RWPE1 (cell line): ENCODE data around the gene ITGA6.

Experiments
- CTCF ChIA-PET: fragments of 350-600 bp; sonication (Branson Sonifier 250); formaldehyde crosslinking; extraction: SDS; loops from one replicate; lab custom pipeline; 2021; lab: Yijun Ruan, JAX
- POLR2A ChIA-PET: fragments of 400-600 bp; formaldehyde crosslinking; extraction: SDS; loops from one replicate; lab custom pipeline; 2020; ENCODE audit warnings: antibody characterized with exemption; ENCODE audit not compliant: low non-redundant PET; lab: Yijun Ruan, JAX
- DNase-seq: peaks from one replicate; pipeline ENCODE4 v3.0.0; 2012; ENCODE audit warnings: low spot score
- H3K27ac ChIP-seq: fragments of 450-650 bp; 2 replicates; pipeline ENCODE4 v1.5.1; 2017
- TF ChIP-seq, protein P1 (sequence below): fragments of 450-650 bp; conservative IDR thresholded peaks from 2 replicates; pipeline ENCODE4 v1.5.1; 2017; ENCODE audit warnings: low read depth, mild to moderate bottlenecking

Gene ITGA6

GRCh38 chr2:172425336-172425735 is 2.0 kb upstream of the ITGA6 start:
- ChIA-PET POLR2A (no interaction called here), CTCF (interaction anchor here (0.5 to 1.4 kb wide), 2 partner anchors 85 to 145 kb away, joined by 3 to 4 read pairs; no protein-coding TSS in a partner anchor)
- H3K27ac ChIP-seq = no peak overlapping the region
- TF ChIP-seq, protein P1, sequence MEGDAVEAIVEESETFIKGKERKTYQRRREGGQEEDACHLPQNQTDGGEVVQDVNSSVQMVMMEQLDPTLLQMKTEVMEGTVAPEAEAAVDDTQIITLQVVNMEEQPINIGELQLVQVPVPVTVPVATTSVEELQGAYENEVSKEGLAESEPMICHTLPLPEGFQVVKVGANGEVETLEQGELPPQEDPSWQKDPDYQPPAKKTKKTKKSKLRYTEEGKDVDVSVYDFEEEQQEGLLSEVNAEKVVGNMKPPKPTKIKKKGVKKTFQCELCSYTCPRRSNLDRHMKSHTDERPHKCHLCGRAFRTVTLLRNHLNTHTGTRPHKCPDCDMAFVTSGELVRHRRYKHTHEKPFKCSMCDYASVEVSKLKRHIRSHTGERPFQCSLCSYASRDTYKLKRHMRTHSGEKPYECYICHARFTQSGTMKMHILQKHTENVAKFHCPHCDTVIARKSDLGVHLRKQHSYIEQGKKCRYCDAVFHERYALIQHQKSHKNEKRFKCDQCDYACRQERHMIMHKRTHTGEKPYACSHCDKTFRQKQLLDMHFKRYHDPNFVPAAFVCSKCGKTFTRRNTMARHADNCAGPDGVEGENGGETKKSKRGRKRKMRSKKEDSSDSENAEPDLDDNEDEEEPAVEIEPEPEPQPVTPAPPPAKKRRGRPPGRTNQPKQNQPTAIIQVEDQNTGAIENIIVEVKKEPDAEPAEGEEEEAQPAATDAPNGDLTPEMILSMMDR = no peak
- no peak for DNase-seq

DNA sequence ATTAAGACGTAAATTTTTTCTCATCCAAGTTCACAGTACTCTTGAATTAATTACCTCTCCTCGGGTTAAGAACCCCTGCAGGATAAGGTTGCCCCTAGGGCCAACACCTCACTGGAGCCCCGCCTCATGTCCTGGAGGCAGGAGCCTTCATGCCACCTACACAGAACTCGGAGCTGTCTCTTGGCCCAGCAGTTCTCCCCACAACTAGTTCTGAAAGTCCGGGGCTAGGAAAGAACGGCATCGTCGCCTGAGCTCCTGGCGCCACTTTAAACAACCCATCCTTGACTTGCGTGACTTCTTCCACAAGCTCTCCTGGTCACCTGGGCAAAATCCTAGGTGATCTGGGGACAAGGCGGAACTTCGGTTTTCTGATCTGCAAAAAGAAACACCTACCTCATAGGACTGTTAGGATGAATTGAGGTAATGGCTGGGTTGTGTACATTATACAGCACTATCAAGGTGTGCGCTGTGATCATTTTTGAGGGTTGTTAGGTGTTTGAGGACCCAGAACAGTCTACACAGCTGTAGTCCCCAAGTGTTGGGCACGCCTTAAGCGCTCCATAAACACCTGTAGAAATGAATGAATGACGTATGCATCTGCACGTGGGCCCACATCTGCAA is 641 bp upstream of the ITGA6 start:
- ChIA-PET CTCF (interaction anchor here (0.5 to 3.6 kb wide), 4 partner anchors 35 to 248 kb away, joined by 3 to 24 read pairs (median 3); no protein-coding TSS in a partner anchor), POLR2A (no interaction called here)
- no peak for DNase-seq
- peak overlapping the region; percentile 94 for H3K27ac ChIP-seq
- TF ChIP-seq, protein P1 = no peak

- TF ChIP-seq, protein P1 = no peak
- peak overlapping the region; percentile 94 for H3K27ac ChIP-seq
- CTCF ChIA-PET = interaction anchor here (0.6 to 3.6 kb wide), 6 partner anchors 24 to 981 kb away, joined by 3 to 24 read pairs (median 4); no protein-coding TSS in a partner anchor
- POLR2A ChIA-PET = interaction anchor here (0.6 to 1.3 kb wide), 4 partner anchors 17 to 256 kb away, joined by 3 to 12 read pairs (median 6); no protein-coding TSS in a partner anchor
- DNase-seq = peak; percentile 34
These were observed 825 bp downstream of the ITGA6 start for GRCh38 chr2:172427990-172428831.

DNA sequence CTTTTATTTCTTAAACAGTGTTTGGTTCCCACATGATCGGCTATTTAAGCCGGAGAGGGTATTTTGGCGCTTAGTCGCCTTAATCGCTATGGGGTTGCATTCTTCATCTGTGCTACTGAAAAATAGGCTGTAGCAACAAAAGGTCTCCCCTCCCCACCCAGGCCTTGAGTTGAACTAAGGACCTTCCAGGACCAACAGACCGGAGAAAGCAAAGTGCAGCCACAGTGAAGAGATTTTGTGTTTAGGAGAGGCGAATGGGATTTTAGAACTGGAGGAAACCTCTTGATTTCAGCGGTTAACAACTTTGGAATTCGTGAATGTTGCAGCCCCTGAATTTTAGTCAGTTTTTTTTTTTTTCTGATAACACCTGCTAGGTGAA is 1.4 kb downstream of the ITGA6 start:
- peak overlapping the region; percentile 94 for H3K27ac ChIP-seq
- TF ChIP-seq, protein P1 = no peak
- CTCF ChIA-PET = interaction anchor here (0.6 to 3.6 kb wide), 4 partner anchors 33 to 982 kb away, joined by 4 to 24 read pairs (median 6); no protein-coding TSS in a partner anchor
- no peak for DNase-seq
- POLR2A ChIA-PET = interaction anchor here (0.7 to 1.4 kb wide), 5 partner anchors 24 to 146 kb away, joined by 3 to 12 read pairs (median 4); no protein-coding TSS in a partner anchor

GRCh38 chr2:172429301-172429968 is 2.0 kb downstream of the ITGA6 start:
- TF ChIP-seq, protein P1 = no peak
- H3K27ac ChIP-seq = peak overlapping the region; percentile 94
- ChIA-PET POLR2A (interaction anchor here (0.7 to 1.4 kb wide), 5 partner anchors 23 to 168 kb away, joined by 3 to 12 read pairs (median 4); no protein-coding TSS in a partner anchor), CTCF (interaction anchor here (0.6 to 3.6 kb wide), 9 partner anchors 12 to 257 kb away, joined by 3 to 24 read pairs (median 3); no protein-coding TSS in a partner anchor)
- DNase-seq = no peak
